ENCODE data around the gene IFNG.

IFNG gene

DNA sequence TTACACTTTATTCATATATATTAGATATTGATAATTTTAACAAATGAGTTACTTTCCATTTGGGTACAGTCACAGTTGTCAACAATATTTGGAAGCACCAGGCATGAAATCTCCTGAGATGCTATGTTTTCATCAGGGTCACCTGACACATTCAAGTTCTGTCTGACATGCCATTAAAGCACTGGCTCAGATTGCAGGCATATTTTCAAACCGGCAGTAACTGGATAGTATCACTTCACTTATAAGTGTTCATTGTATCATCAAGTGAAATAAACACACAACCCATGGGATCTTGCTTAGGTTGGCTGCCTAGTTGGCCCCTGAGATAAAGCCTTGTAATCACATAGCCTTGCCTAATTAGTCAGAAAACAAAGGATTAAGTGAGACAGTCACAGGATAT is 4.8 kb downstream of the IFNG start:
- no peak overlapping the region for H3K4me3 ChIP-seq (ENCODE audit: low read length)
- TF ChIP-seq, protein P1, sequence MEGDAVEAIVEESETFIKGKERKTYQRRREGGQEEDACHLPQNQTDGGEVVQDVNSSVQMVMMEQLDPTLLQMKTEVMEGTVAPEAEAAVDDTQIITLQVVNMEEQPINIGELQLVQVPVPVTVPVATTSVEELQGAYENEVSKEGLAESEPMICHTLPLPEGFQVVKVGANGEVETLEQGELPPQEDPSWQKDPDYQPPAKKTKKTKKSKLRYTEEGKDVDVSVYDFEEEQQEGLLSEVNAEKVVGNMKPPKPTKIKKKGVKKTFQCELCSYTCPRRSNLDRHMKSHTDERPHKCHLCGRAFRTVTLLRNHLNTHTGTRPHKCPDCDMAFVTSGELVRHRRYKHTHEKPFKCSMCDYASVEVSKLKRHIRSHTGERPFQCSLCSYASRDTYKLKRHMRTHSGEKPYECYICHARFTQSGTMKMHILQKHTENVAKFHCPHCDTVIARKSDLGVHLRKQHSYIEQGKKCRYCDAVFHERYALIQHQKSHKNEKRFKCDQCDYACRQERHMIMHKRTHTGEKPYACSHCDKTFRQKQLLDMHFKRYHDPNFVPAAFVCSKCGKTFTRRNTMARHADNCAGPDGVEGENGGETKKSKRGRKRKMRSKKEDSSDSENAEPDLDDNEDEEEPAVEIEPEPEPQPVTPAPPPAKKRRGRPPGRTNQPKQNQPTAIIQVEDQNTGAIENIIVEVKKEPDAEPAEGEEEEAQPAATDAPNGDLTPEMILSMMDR (conservative IDR thresholded peaks at IDR 0.05; ENCODE audit: low read depth, low read length): no peak
- no peak for DNase-seq (ENCODE audit: low read depth)

DNA sequence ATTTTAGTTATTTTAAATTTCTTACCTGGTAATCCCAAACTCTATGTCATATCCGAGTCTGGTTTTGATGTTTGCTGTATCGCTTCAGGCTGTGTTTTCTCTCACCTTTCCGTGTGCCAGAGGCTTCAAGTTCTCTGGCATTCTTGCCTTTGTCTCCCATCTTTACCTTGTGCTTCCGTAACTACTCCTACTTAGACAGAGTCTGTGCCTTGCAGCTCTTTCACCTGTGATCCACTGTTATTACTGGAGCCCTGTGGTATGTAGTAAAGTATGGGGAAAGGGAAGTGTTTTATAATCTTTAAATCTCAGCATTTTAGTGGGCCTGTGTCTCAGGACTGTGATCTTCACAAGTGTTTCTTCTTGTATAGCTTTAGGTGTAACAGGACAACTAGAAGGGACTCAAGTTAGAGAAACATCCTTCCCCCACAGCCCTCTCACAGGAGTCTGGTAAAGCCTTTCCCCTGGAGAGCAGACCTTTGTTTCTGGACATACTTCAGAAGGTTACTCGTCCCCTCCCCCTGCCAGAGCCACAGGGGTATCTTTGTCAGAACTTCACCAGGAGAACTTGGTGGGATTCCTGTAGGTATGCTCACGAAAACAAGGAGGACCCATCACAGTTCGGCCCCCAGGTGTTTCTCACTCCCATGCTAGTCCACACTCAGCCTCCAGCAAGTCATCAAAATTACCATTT is 11.1 kb downstream of the IFNG start:
- TF ChIP-seq, protein P1 (conservative IDR thresholded peaks at IDR 0.05; ENCODE audit: low read depth, low read length): no peak
- H3K4me3 ChIP-seq (ENCODE audit: low read length): no peak overlapping the region
- no peak for DNase-seq (ENCODE audit: low read depth)

DNA sequence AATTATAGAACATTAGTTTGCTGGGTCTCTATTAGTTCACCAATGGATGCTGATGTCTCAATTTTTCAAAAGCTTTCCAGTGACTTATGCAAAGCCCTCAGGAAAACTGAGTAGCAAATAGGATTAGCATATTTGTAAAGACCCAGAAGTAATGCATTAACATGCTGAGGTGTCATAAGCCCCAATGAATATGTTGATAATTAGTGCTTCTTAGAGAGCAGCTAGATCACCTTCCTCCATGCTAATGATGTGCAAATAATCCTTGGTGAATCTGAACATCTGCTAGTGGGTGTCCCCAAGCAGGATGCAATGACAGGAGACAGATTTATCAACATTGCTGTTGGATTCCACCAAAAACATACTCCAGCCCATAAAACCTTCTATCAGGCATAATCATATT is 19.0 kb downstream of the IFNG start:
- no peak for DNase-seq (ENCODE audit: low read depth)
- TF ChIP-seq, protein P1 (conservative IDR thresholded peaks at IDR 0.05; ENCODE audit: low read depth, low read length): no peak
- H3K4me3 ChIP-seq (ENCODE audit: low read length): no peak overlapping the region

DNA sequence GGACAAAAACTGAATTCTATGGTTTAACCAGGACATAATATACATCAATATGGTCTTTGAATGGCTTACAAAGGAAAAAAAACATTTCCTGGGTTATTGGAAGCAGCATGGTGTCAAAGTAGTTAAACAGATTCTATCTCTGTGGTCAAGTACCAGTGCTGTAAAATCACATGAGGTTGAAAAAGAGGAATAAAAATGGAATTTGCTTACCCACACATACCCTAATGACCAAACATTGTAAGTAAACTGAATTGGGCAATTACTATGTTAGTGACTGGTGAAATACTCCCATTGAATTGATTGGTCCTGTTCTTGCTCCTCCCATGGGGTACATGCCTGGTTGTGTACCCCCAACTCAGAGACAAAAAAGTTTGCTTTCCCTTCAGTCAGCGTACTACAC is 19.6 kb downstream of the IFNG start:
- TF ChIP-seq, protein P1 (conservative IDR thresholded peaks at IDR 0.05; ENCODE audit: low read depth, low read length): no peak
- no peak for DNase-seq (ENCODE audit: low read depth)
- H3K4me3 ChIP-seq (ENCODE audit: low read length): no peak overlapping the region

DNA sequence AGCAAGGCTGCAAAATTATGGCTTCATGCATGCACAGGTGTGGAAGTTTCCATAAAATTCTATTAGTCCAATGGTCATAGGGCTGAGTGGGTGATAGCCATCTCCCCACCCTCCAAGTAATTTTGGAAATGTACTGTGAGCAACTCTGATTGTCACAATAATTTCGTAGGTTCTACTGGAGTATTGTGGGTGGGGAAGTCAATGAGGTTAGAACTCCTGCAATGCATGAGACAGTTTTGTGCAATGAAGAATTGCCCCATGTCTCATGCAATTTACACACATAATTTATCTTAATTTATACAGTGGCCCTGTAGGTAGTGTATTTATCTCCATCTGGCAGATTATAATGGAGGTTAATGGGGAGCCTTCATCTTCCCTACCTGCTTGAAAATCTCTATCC is 20.5 kb downstream of the IFNG start:
- TF ChIP-seq, protein P1 (conservative IDR thresholded peaks at IDR 0.05; ENCODE audit: low read depth, low read length): no peak
- no peak overlapping the region for H3K4me3 ChIP-seq (ENCODE audit: low read length)
- no peak for DNase-seq (ENCODE audit: low read depth)

DNA sequence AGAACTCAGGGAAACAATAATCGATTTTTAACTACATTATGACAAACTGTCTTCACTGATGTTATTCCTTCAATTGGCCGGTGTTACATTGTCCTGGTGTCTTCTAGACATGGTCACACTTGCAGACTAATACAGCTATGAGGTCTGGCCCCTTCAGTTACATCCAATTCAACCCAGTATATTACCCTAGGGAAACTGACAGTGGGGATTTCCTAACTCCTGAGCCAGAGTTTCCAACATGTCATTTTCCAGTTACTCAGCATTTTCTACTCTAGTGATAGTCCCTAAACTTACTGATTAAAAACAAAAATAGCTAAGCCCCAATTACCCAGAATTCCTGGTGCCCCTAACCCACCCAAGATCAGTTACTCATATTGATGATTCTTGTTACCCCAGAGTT is 21.1 kb downstream of the IFNG start:
- DNase-seq (ENCODE audit: low read depth): no peak
- no peak overlapping the region for H3K4me3 ChIP-seq (ENCODE audit: low read length)
- TF ChIP-seq, protein P1 (conservative IDR thresholded peaks at IDR 0.05; ENCODE audit: low read depth, low read length): no peak

DNA sequence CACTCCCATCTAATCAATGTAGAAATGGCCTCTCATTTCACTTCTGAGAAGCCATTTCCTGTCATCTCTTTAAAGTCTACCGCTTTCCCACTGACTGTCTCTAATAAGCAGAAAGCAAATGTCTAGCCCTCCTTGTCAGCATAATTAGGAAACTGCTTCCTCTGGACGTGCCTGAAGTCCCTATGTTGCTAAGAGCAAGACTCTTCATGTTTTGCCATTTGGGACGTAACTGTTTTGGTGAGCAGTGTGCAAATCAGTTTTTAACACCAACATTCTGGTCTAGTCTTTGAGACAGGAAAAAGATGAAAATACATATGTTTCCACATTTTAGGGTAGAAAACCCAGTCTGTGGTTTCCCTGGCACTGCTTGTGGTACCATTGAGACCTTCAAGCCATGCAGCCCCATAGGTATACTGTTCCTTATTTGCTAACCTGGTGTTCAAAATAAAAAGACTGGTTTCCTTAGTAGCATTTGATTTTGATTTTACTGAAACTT is 22.2 kb downstream of the IFNG start:
- TF ChIP-seq, protein P1 (conservative IDR thresholded peaks at IDR 0.05; ENCODE audit: low read depth, low read length): no peak
- no peak overlapping the region for H3K4me3 ChIP-seq (ENCODE audit: low read length)
- no peak for DNase-seq (ENCODE audit: low read depth)

All from retinal pigment epithelial cell (primary cell).